ENCODE data around the gene SNN.

SNN gene

DNA sequence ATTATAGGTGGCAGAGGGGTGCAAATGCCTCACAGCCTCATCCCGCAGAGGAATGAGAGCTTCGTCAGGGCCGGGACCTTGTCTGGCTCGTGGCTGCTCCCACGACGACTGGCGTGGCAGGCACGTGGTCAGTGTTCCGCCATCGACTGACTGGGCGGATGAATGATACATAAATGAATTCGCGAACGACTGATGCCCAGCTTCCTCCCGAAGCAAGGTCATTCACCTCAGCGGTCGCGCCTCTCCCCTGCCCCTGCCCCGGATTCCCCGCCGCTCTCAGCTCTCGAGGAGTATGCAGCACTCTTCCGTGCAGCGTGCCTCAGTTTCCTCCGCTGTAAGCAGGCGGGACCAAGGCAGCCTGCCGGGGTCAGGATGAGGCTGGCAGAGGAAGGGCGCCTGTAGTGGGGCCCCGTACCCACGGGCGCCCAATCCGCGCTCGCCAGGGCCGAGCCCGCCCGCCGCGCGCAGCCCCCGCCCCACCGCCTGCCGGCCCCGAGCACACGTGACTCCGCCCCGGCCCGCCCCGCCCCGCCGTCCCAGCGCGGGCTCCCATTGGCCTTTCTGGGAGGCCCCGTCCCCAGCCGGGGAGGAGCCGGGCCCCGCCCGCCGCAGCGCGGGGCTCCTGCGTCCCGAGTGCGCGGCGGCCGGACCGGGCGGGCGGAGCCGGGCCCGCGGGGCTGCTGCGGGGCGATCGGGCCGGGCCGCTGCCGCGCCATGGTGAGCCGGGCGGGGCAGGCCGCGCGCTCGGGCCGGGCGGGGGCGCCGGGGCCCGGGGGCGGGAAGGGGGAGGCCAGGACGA, at the start of gene SNN:
SNN (plus strand) TSS at position 632 of the 799 bp plus-strand sequence. CDS start 7,605 bp downstream, outside the sequence.
- DNase-seq: peak; percentile 90

DNA sequence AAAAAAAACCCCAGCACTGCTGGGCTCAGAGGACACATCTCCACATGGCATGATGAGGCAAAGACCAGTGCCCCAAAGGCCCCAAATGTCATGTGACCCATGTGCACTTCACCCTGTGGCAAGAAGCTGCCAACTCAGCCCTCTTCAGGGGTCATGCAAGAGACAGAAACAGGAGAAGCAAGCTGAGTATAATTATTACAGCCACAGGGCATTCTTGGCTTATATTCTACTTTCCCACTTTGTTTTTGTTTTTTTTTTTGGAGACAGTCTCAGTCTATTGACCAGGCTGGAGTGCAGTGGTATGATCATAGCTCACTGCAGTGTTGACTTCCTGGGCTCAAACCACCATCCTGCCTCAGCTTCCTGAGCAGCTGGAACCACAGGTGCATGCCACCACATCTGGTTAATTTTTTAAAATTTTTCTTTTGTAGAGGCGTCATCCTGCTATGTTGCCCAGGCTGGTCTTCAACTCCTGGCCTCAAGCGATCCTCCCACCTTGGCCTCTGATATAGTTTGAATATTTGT, 48.9 kb upstream of the SNN start:
- no peak for DNase-seq

- no peak for DNase-seq
These were observed 47.8 kb upstream of the SNN start for GRCh38 chr16:11620243-11621003.

DNA sequence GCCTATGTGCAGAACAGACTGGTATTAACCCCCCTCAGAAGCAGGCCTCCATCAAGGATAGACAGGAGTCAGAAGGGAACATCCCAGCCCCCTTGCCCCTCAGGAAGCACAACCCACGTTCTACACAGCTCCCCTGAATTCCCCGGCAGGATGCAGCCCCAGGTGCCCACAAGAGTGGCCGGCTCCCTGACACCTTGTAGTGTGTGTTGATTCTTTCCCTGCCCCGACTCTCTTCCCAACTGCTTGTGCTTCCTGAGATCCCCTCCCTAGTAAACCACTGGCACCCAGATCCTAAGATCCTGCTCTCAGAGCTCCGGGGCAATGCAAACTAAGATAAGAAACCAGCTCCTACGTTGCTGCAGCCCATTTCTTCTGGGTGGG, 46.7 kb upstream of the SNN start:
- DNase-seq: no peak

DNA sequence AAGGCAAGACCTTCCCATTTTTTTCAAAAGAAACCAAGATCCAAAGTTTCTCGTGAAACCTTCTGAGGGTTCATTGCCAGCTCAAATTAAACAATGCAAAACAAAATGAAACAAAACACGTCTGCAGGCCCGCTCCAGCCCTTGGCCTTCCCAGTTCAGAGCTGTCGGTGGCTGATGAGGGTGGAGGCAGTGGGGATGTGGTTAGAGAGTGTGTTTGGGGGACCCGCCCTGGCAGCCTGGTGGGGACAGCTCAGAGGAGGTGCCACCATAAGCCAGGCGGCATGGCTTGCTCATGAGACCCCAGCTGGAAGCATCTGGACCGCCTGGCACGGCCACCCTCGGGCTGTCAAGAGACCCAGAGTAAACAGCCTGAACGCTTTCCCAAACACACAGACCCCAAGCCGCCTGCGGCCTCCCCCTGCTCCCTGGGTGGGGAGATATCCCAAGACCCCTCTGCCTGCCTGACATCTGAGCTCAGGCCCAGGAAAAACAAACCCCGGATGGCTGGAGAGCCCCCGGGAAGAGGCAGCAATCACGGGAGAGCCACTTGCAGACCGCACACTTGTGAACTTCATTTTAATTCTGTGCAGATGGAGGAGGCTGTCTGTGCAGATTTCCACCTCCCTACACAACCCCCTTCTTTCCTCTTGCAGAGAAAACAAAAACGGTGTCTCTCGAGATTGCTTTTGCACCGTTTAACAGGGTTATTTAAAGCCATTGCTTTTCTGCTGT, 46.2 kb upstream of the SNN start:
- DNase-seq: no peak

DNA sequence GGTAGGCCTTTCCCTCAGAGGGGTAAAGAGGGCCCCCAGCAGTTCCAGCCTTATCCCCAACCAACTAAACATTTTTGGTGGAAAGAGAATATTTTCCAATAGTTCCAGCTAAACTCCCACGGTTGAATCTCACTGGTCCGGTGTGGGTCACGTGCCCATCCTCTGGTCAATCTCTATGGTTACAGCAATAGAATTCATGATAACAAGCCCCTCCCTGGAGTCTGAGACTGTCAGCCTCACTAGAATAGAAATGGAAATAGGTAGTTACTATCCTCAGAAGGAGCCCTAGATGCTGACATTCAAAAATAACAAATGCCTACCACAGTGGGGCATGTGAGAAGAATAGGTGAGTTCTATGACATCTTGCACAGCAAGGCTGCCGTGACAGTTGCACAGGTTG, 44.0 kb upstream of the SNN start:
- no peak for DNase-seq

DNA sequence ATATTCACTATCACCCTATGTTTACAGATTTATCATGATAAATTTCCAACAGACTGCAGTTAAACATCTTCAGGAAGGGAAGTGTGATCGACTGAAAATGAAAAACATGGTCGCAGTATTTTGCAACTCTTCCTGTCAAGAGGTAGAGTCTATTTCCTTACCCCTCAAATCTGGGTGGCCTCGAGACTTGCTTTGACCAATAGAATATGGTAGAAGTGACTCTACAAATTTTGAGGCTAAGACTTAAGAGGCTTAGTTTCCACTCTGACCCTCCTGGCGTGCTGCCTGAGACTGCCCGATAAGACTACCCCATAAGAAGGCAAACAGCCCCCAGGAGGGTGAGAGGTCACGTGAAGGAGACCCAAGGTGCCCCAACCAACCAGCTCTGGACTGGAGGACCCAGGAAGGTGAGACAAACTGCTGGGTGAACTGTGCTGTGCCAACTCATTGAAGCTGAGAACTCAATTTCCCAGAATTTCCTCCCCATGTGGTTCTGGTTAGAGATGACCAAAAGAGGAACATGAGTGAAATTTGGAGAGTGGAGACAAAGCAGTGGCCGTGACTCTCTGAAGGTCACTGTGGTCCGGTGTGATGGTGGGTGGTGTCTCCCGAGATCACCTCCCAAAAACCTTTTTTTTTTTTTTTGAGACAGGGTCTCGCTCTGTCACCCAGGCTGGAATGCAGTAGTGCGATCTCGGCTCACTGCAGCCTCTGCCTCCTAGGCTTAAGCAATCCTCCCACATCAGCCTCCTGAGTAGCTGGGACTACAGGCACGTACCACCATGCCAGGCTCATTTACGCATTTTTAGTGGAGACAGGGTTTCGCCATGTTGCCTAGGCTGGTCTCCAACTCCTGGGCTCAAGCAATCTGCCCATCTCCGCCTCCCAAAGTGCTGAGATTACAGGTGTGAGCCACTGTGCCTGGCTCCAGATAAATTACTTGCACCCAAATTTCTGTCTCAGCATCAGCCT, 43.3 kb upstream of the SNN start:
- no peak for DNase-seq

- no peak for DNase-seq
These were observed 42.5 kb upstream of the SNN start for GRCh38 chr16:11625769-11626168.

- DNase-seq: no peak
These were observed 41.5 kb upstream of the SNN start for GRCh38 chr16:11626657-11627291.

DNA sequence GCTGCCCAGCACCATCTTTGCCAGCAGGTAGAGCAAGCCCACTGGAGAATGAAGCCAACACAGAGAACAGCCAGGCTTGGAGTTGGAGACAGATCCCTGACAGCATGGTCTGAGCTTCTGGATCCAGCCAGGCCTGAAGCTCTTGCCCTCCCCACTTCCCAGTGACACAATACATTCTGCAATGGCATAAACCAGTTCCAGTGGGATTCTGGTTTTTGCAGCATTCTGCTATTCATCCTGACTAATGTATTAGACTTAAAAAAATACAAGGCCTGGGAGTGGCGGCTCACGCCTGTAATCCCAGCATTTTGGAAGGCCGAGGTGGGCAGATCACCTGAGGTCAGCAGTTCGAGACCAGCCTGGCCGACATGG, 41.0 kb upstream of the SNN start:
- DNase-seq: no peak

- DNase-seq: no peak
These were observed 40.3 kb upstream of the SNN start for GRCh38 chr16:11627822-11628457.

DNA sequence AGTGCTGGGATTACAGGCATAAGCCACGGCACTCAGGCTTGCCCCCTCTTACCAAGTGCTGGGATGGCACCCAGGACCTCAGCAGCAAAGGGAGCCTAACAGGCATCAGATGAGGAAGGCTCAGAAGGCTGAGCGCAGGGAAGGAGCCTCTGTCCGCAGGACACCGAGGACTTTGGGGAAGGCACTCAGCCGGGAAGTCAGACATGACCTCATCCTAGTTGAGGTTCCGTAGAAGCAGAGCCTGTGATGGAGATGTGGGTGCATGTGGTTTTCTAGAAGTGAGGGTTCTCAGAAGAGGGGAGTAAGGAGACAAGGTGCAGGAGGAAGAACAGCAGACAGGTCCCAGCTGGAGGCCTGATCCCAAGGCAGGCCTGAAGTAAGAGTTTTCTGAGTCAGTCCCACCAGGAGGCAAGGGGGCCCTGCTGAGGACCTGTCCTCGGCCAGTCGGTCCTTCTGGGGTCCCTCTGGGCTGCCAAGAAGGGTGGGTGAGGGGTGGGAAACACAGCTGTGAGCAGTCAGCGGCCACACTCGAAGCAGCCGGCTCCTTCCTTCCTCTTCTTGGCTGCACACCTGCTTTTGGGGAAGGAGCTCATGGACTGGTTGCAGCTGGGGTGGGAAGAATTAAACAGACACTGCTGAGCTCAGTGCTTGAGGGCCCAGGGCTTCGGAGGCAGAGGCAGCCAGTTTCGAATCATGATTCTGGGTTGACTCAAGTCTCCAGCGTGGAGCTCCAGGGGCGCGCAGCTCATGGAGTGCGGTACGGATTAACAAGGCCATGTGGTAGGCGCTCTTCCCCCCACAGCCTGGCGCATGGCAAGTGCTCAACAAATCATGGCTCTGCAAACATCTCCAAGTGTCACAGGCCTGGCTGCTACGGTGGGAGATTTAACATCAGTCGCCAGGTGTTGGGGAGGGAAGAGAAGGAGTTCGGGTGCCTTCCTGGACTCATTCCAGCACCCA, 38.9 kb upstream of the SNN start:
- no peak for DNase-seq

DNA sequence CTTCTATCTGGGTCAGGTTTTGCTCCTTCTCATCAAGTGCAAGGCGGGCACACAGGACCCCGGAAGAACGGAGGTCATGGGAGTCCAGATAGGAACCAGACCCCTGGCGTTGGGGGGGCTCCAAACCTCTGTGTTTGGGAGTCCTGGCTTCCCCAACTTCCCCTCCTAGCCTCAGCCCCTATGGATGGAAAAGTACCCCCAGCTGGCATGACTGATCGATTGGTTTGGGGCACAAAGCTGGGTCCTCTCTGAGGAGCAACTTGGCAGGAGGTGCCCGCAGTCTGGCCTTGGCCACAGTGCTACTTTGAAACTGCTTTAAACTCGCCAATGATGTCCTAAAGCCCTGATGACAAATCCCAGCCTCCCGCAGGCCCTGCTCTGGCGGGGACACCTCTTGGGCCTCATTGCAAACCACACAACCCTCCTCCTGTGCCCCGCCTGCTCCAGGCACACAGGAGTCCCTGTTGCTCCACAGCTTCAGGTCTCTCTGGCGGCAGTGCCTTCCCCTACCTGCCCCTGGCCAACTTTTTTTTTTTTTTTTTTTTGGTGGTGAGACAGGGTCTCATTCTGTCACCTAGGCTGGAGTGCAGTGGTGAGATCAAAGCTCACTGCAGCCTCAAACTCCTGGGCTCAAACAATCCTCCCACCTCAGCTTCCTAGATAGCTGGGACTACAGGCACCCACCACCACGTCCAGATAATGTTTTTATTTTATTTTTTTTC, 38.0 kb upstream of the SNN start:
- no peak for DNase-seq

DNA sequence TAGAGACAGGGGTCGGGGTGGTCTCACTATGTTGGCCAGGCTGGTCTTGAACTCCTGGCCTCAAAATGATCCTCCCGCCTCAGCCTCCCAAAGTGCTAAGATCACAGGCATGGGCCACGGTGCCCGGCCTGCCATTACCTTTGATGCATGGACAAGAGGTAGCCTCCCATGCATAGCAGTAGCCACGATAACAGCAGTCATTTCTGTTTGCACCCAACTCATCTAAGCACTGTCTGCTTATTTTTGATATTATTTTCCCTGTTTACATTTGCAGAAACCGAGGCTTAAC, 37.5 kb upstream of the SNN start:
- DNase-seq: no peak

DNA sequence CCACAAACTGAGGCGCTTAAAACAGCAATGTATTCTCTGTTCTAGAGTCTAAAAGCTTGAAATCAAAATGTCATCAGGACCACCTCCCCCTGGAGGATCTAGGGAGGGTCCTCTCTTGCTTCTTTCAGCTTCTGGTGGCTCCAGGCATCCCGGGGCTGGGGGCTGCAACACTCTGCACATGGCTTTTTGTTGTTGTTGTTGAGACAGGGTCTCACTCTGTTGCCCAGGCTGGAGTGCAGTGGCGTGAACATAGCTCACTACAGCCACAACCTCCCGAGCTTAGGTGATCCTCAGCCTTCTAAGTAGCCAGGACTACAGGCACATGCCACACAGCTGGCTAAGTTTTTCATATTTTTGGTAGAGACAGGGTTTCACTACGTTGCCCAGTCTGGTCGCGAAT, 37.0 kb upstream of the SNN start:
- DNase-seq: no peak

DNA sequence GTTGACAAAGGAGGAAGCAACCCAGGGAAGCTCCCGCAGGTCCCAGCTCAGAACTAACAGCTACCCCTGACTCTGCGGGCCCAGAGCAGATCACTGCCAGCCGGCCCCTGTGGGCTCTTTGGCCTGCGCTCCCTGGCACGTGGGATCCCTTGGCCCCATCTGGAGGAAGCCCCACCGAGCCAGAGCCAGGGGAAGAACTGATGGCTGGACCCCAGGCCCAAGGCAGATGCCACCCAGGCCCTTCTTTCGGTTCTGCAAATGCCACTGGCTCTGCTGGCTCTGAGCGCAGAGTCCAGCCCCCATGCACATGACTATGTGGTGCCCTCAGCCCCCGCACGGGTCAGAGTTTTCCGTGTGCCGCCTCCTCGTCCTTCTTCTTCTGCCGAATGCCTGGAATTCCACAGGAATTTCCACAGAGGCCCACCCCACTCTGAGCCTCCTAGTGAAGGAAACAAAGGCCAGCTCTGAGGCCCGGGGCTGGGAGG, 35.8 kb upstream of the SNN start:
- DNase-seq: no peak

- DNase-seq: no peak
These were observed 35.1 kb upstream of the SNN start for GRCh38 chr16:11633113-11633512.

DNA sequence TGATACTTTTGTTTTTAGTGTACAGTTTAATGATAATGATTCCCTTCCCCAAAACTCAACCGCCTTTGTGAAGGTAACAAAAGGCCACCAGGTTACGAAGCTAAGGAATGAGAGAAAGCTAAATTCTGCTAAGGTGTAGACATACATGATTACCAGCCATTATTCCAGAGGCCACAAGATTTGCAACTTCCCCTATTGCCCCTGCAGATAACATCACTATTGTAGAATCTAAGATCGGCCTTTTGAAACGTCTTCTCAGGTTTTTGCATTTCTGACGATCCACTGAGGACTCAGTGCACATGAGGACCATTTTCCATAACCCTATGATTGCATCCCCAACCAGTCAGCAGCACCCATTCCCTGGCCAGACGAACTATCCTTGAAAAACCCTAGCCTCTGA, 33.9 kb upstream of the SNN start:
- DNase-seq: no peak

GRCh38 chr16:11635113-11635652, 33.1 kb upstream of the SNN start:
- peak; percentile 49 for DNase-seq

Data from NCI-H146 (cell line).